Endometrial microvascular endothelial cells (primary cell): Measurements from ENCODE around the gene C6orf58. TPM values are rescaled to one million over a fixed set of nuclear protein-coding genes. Genes with fewer than 3 reads are reported as not detected.

Experiments used
- in situ Hi-C: cut with HindIII; loops from 2 replicates; pipeline ENCODE4 v1.10.0; 2017; ENCODE audit warnings: low sequenced_read_pairs, low pct_unique_long_range_greater_than_20kb; ENCODE audit errors: inconsistent ontology term
- total RNA-seq: library from RNA; depleted of rRNA; stranded (reverse); fragments of >200 nt; gene quantifications from one replicate; pipeline ENCODE4 v1.2.3, GENCODE V29; 2015; ENCODE audit errors: inconsistent ontology term

Gene C6orf58
- not detected for total RNA-seq

DNA sequence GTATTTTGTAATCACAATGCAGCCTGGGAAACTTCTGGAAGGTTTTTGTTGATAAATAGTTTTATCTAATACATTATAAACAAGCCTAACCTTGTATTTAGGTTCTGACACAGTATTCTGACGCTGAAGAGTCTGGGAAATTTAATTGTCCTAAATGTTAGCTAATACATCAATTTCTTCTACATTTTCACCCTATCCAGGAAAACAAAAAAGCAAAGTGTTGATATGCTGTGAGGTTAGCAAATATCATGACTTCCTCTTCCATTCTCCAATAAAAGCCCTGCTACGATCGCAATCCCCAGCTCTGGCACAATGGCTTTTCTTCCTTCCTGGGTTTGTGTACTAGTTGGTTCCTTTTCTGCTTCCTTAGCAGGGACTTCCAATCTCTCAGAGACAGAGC lies at the start of gene C6orf58:
TSS of gene C6orf58 (plus strand) at position 301 of the 400 bp plus-strand sequence. CDS start at position 313, 12 bp downstream.
- in situ Hi-C loops: no loop called here

- in situ Hi-C loops: no loop called here
These were observed 44.0 kb upstream of the C6orf58 start for GRCh38 chr6:127533011-127533410.

DNA sequence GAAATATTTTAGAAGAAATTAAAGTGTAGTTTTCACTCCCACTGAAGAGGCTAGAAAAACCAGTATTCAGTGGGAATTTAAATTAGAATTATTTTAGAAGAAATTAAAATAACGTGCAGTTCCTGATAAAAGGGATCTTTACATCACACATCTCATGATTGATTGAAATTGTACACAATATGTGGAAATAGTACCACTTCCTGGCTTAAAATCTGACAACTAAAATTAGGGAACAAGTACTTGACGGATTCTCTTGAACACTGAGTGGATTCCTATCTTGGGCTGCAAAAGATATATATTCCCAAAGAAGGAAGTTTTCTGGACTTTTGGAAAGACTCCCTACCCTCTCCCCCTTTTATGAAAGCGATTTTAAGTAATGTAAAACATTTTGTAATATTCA lies 43.2 kb upstream of the C6orf58 start:
- in situ Hi-C loops: no loop called here

DNA sequence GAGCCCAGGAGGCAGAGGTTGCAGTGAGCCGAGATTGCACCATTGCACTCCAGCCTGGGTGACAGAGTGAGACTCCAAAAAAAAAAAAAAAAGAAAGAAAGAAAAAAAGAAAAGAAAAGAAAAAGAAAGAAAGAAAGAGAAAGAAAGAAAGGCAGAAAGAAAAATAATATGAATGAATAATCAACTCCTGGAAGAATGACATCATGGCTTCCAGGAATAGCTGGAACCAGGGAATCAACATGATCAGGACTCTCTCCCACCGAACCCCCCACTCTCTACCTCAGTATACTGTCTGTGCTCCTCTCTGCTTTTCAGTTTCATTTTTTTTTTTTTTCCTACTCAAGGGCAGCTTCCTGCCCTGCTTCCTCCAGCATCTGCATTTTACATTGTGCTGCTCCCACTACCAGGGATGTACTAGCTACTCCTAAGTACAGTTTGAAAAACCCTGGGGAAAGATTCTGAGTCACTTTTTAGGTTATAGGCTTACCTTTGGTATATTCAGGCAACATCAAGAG lies 38.2 kb upstream of the C6orf58 start:
- in situ Hi-C loops: no loop called here

- in situ Hi-C loops: no loop called here
These were observed 37.7 kb upstream of the C6orf58 start for GRCh38 chr6:127539272-127539671.

- in situ Hi-C loops: no loop called here
These were observed 29.8 kb upstream of the C6orf58 start for GRCh38 chr6:127547215-127547614.

- in situ Hi-C loops: no loop called here
These were observed 28.9 kb upstream of the C6orf58 start for GRCh38 chr6:127547904-127548649.

DNA sequence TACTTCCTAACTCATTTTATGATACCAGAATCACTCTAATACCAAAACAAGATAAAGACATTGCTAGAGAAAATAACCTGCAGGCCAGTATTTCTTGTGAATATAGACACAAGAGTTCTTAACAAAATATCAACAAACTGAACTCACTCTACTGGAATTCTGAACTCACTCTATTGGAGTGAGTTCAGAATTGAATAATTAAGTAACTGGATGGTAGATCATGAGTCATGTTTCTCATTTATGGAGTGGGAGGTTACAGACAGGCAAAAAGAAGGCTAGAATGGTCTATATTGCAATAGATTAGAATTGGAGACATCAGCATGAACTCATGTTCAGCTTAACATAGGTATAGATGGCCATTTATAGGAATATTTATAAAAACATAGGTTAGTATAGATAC lies 26.6 kb upstream of the C6orf58 start:
- in situ Hi-C loops: no loop called here

GRCh38 chr6:127554435-127555006 lies 22.5 kb upstream of the C6orf58 start:
- in situ Hi-C loops: no loop called here

- in situ Hi-C loops: no loop called here
These were observed 15.3 kb upstream of the C6orf58 start for GRCh38 chr6:127561660-127562059.

DNA sequence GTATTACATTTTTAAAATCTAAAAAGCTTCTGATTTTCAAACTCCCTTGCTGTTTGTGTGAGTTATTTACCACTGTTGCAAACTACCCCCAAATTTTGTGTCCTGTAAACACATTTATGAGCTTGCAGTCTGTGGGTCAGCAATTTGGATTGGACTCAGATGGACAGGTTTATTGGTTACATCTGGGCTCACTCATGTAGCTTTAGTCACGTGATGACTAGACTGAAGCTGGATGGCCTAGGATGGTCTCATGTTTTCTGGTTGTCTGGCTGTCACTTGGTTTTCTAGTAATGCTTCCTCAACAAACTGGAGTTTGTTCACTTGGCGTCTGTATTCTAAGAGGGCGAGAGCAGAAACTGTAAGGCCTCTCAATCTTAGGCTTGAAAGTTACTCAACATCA lies 12.2 kb upstream of the C6orf58 start:
- in situ Hi-C loops: no loop called here

- in situ Hi-C loops: no loop called here
These were observed 10.9 kb upstream of the C6orf58 start for GRCh38 chr6:127566119-127566518.

- in situ Hi-C loops: no loop called here
These were observed 10.3 kb upstream of the C6orf58 start for GRCh38 chr6:127566651-127567050.

GRCh38 chr6:127567476-127567875 lies 9.5 kb upstream of the C6orf58 start:
- in situ Hi-C loops: no loop called here

DNA sequence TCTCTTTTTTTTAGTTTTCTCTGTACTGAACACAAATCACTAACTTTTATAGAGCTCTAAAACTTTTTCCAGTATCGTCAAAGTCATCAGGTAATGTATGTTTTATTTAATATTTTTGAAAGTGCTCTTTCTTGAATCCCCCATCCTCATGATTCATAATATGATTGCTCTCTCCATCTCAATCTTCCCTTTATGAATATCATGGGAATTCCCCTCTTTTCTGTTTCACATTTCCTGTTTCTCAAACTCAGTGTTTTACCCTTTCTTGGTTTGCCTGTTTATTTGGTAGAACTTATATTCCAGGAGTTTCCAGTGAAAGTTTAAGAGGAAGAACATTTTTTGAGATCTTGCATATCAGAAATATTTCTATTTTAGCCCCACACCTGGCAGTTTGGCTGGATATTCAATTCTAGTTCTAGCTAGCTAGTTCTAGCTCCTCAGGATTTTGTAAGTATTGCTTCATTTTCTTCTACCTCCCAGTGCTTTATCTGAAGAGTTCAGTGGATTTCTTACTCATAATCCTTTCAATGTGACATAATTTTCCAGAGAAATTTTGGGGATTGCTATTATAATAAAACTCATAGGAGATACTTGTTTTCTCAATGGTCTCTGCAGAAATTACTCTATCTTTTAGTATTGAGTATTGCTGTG lies 6.1 kb upstream of the C6orf58 start:
- in situ Hi-C loops: no loop called here

DNA sequence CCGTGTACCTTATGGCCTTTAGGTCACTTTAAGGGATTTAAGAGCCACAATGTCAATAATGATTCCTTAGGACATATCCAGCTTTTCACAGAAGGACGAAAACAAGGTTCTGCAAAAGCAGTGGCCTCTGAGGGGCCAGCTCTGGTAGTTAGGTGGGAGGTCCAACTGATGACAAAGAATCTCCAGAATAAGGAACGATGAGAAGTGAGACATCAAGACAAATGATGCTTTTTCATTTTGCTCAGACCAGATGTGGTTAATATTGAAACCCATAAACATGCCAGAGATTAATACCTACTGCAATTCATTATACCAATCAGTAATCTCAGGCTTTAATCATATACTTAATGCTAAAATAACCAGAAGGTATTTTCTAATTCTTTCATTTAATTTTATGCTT lies 1.9 kb downstream of the C6orf58 start:
- in situ Hi-C loops: no loop called here

DNA sequence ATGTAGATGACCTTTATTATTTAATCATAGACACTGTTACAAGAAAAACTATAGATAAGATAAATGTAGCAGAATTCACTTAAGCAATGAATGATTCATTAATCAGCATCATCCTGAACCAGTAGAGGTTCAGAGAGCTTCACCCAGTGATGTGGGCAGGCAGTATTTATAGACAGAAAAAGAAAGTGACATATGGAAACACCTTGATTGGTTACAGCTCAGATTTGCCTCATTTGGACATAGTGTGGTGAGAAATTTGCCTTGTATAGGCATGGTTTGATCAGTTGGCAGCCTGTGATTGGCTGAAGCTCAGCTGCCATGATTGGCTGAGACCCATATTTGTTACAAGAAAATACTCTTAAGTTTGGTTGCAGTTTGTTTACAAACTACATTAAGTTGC lies 4.6 kb downstream of the C6orf58 start:
- in situ Hi-C loops: no loop called here

DNA sequence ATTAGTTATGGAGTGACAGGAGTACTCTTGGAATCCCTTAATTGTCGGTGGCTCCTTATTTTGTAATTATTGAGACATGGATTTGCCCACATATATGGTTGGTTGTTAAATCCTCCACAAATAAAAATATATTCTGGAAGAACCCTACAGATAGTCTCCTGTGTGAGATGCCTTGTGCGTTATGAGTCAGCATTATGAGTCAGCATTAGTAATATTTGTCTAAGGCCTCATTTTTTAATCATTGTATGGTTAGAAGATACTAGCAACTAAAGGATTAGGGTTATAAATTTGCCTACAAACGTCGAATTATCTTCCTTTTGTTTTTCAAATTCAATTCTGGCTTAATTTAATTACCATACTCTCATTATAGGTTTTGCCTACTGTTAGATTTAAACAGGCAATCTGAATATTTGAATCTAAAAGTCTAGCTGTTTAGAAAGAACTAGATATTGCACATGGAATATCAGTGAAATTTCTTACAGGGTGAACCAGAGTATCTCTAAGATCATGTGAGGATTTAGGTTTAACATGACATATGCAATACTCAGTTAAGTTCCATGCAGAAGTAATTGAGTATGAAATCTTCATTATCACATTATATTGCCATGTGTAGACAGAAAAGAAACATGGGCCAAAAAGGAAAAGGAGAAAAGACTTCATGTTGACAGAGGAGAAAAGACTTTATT lies 5.9 kb downstream of the C6orf58 start:
- in situ Hi-C loops: no loop called here

DNA sequence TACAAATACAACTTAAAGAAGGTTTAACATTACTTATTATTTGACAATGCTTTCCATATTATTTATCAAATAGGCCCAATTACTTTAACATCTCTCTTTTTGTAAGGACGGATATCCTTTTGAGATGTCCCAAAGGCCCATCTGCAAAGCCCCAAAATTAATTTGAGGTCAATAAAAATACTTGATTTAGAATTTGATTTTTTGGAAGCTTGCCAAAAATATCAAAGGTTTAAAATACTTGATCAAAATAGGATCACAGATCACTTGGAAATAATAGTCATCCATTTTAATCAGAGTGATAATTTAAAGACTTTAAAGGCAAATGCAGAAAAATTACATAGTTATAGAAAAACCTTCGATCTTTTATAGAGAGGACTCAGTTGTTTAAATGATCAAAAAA lies 8.1 kb downstream of the C6orf58 start:
- in situ Hi-C loops: no loop called here
